DMS79 (cell line): ENCODE measurements around the gene C22orf39.
"Not testable (repeated sequence)": the region's sequence is repeated elsewhere in the genome, so short reads cannot be mapped to it uniquely, and the experiment has no call there.

Experiments used
- DNase-seq: peaks from one replicate; lab custom pipeline; 2025; lab: John Stamatoyannopoulos, UW

The C22orf39 gene

DNA sequence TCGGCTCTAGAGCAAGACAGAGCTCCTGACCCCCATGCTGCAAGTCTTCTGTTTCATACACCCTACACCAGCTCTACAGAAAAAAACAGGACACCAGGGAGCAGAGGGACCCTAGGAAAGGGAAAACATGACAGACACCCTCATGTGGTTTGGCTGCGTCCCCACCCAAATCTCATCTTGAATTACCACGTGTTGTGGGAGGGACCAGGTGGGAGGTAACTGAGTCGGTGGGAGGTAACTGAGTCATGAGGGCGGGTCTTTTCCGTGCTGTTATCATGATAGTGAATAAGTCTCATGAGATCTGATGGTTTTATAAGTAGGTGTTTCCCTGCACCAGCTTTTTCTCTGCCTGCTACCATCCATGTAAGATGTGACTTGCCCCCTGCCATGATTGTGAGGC lies 6.6 kb upstream of the C22orf39 start:
- DNase-seq, result no peak

DNA sequence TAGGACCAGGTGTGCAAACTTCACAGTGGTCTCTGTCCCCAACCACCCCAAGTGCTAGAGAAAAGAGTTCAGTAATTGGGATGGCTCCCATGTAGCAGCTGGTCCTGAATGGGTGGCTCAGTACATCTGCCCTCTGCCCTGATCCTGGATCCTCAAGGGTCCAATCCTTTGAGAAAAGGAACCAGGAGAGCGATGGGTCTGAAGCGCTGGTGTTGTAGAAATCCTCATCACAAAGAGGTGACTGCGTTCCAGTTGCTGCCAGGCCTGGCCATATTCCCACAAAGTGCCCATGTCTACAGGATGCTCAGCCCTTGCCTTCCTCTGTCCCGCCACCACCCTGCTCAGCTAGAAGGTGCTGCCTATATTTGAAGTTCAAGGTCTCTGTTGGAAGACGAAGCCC lies 6.2 kb upstream of the C22orf39 start:
- DNase-seq, result no peak

DNA sequence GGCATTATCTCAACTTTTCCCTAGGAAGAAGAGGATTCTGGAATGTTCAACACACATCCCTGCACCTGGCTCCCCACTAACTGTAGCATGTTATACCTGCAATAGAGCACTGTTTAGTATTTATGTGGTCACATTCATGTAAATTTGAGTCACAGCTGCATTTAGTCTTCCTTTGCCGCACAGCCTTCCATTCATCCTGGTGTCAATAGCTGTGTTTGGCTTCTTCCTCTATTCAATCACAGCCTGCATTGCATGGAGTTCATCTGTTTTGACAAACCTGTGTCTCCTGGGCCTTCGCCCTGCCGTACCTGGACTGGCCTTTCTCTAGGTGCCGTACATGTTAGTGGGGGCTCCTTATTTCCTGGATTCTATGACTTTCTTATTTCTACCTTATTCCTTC lies 4.1 kb upstream of the C22orf39 start:
- no peak for DNase-seq

DNA sequence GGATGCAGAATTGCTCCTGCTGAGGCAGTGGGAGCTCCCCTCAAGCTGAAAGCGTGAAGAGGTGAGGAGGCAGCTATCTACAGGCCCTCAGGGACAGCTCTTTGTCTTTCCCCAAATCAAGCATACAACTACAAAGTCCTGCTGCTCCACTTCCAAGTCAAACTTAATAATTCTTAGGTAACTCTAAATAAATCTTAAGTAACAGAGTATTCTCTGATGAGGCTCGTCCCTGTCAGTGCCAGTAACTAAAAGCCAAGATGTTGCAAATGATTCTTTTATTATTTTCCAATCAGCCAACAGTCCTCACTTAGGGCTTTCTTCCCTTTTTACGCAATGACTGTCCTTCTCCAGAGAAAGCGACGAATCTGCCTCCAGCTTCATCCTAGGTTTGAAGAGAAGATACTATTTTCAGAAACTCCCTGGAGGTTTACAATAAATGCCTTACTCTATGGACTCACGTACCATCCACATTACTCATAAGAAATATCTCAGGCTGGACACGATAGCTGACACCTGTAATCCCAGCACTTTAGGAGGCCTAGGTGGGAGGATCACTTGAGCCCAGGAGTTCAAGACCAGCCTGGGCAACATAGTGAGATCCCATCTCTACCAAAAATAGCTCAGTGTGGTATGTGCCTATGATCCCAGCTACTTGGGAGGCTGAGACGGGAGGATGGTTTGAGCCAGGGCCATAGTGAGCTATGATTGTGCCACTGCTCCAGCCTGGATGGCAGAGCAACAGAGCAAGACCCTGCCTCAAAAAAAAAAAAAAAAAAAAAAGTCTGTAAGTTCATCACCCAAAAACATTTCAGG lies 3.1 kb upstream of the C22orf39 start:
- DNase-seq, result no peak

DNA sequence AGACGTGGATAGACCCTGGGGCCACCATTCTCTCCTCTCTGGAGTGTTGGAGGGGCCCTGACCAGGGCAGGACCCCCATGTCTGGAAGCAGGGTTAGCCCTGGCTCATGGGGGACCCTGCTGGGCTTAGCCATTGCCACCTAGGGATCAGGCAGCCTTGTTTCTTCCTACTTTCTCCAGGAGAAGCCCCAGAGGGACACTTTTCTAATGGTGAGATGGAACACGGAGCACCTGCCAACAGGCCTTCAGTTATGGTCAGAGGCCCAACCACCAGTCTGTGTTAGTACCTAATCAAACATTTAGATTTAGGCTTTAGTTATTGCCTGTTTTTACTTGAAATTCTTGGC lies 1.9 kb upstream of the C22orf39 start:
- no peak for DNase-seq

DNA sequence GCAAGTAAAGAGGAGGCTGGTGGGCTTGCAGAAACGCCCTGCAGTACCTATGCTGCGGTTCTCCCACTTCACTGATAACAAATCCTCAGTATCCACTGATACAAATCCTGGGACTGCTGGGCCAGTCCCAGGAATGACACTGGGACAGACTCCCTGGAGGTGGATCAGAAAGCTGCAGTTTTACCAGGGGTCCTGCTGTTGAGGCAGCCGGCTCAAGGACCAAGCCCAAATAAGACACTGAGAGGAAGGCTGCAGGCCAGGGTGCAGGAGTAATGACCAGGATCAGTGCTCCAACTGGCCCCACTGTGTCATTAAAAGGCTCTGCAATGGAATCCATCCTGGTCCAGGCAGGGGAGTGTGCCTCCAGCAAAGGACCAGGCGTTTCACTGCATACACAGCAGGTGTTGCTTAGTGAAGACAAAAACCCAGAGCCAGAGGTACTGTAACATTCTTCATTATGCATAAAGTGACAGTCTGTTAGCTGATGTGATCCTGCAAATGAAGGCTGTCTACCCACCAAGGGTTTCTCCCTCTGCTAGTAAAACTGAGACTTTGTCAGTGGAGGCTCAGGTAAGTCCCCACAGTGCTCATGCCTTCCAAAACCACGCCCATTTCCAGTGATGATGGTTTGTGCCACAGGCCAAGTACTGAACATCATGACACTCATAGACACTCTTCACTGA lies 1.4 kb upstream of the C22orf39 start:
- DNase-seq, result no peak

DNA sequence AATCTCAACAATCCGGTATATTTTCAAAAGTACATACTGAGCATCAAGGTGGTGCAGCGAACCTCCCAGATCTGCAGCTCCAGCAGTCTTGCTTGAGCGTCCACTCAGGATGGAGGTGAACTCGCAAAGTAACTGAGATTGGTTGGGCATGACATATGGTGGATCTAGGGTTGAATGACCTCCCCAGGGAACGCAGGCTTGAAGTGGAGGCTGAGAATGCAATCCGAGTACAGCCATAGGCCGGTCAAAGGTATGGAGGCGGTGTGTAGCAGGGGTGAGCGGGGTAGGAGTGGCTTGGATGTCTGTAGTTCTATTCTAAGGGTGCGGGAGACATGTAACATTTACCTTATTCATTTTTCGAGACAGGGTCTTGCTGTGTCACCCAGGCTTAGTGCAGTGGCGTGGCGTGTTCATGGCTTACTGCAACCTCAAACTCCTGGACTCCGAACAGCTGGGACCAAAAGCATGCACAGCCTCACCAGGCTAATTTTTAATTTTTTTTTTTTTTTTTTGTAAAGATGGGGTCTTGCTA lies 631 bp upstream of the C22orf39 start:
- DNase-seq, result peak; percentile 65

DNA sequence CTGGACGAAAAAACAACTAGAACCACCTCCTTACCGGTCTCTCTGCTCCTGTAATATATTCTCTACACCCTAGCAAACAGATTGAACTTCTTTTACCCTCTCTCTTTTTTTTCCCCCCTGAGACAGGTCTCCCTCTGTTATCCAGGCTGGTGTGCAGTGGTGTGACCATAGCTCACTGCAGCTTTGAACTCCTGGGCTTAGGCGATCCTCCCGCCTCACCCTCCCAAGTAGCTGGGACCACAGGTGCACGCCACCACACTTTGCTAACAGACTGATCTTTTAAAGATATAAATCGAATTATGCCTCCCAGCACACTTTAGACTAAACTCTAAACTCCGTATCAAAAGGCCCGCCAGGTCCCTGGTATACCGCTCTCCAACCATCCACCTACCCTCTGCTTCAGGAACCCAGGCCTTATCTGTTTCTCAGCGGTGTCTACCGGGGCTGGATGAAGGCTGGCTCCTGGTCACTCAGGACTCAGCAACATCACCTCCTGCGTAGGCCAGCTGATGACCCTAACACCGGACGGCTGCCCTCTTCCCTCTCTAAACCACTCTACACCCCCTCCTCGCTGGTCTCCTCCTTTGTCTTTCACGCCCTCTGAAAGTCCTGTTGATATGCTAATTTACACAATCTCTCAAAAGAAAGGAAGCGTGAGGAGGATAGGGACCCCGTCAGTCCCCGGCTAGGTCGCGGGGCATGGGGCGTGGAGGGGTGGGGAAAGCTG lies 745 bp downstream of the C22orf39 start:
- no peak for DNase-seq

DNA sequence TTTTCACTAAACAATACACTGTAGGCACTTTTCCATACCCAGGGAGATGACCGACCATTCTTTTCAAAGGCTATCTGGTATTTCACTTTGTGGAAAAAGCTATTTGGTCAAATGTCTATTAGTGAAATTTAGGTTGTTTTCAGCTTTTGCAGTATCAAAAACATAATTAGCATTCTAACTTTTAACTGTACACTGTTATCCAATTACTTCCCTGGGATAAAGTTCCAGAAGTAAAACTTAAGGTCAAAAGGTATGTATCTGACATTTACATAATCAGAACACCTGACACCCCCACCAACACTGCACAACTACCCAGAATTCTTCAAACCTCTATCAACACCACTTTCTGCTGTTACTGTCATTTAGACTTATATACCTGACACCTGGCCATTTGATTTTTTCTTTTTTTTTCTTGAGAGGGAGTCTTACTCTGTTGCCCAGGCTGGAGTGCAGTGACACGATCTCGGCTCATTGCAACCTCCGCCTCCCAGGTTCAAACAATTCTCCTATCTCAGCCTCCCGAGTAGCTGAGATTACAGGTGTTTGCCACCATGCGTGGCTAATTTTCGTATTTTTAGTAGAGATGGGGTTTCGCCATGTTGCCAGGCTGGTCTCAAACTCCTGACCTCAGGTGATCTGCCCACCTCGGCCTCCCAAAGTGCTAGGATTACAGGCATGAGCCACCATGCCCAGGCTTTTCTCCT lies 2.1 kb downstream of the C22orf39 start:
- not testable (repeated sequence) for DNase-seq

DNA sequence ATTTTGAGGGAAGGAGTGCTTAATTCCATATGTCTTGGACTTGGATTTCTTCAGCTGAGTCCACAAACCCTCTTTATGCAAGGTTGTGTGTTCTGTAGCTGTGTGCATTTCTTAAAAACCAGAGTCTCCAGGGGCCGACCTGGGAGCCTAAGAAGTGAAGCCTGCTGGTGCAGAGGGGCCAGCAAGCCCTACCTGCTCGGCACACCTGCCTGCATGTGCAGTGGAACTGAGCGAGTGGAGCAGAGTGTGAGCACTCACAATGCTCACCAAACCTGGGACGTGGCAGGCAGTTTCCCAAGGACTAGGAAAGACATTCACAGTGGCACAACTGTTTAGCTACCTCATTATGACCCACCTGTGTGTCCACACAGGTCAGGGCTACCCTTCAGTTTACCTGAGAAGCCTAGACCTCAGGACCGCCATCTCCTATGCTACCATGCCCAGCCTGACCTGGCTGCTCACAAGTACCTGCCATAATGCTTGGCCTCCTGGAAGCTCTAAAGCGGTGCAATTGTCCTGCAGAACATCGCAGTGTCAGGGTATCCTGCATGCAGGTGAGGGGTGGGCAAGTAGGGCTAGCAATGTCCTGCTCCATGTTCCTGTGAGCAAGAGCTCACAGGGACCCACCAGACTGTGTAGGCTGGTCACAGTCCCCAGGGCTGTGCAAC lies 3.8 kb downstream of the C22orf39 start:
- no peak for DNase-seq

DNA sequence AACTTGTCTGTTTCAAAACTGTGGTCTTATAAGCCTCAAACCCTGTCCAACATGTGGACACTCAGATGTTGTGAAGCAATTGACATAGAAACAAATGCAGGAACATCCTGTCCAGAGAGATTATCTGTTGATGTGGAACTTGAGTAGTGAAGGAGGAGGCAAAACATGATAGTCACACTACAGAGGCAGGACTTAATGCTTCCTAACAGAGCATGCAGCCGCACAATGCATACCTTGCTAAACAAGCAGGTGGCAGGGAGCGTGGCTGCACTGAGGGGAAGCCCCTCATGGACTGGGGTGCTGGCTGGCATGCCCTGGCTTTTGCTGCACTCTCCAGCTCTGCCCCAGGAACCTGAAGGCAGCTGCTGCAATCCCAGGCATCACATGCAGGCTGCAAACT lies 5.3 kb downstream of the C22orf39 start:
- no peak for DNase-seq

DNA sequence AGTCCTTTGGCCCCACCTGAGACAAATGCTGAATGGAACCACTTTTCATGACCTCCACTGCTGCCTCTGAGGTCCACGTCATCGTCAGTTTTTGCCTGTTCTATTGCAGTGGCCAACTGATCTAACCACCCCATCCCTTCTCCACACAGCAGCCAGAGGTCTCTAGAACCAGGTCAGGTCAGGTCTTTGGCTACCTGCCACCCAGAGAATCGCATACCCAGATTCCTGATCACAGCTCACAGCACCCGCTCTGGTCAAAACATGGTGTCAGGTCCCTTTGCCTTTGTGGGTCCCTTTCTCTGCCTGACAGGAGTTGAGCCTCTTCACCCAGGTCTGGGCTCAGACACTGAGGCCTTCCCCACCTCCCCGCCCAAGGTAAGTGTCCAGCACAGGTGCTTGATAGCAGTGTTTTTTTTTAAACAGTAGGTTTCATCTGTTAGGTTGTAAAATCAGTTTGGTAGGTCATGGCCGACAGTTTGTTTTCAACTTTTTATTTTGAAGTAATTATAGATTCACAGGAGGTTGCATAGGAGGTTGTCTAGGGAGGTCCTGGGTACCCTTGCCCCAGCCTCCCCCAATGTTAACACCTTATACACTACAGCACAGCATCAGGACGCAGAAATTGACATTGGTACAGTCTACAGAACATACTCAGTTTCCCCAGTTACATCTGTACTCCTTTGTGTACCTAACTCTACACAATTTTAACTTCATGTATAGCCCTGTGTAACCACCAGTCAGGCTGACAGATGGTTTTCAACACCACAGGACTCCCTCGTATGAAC lies 6.9 kb downstream of the C22orf39 start:
- DNase-seq, result no peak

DNA sequence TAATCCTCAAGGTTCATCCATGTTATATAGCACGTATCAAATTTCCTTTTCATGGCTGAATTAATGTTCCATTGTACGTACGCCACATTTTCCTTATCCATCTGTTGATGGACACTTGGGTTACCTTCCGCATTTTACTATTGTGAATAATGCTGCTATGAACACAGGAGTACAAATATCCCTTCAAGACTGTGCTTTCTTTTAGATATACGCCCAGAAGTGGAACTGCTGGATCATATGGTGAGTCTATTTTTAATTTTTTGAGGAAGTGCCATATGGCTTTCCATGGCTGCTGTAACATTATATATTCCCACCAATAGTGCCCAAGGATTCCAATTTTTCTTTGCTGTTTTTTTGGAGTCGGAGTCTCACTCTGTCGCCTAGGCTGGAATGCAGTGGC lies 9.2 kb downstream of the C22orf39 start:
- no peak for DNase-seq

DNA sequence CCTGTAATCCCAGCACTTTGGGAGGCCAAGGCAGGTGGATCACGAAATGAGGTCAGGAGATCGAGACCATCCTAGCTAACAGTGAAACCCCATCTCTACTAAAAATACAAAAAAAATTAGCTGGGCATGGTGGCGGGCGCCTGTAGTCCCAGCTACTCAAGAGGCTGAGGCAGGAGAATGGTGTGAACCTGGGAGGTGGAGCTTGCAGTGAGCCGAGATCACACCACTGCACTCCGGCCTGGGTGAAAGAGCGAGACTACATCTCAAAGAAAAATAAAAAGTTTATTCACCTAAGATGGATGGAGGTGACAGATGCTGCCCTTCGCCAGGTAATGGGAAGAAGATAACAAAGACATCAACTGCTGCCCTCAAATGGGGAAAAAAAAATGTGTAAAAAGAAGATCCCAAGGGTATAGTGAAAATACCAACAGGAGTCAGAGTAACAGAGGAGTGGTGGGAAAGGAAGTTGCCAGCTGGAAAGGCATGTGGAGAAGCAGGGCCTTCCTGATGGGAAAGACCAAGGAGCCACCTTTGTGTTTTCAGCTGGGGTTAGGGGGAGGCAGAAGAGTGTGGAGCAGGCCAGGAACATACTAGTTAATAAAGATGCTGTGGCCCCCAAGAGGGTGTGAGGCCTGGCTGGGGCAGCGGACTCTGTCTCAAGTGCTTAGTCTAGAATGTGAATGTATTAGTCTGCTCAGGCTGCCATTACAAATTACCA lies 10.9 kb downstream of the C22orf39 start:
- not testable (repeated sequence) for DNase-seq

DNA sequence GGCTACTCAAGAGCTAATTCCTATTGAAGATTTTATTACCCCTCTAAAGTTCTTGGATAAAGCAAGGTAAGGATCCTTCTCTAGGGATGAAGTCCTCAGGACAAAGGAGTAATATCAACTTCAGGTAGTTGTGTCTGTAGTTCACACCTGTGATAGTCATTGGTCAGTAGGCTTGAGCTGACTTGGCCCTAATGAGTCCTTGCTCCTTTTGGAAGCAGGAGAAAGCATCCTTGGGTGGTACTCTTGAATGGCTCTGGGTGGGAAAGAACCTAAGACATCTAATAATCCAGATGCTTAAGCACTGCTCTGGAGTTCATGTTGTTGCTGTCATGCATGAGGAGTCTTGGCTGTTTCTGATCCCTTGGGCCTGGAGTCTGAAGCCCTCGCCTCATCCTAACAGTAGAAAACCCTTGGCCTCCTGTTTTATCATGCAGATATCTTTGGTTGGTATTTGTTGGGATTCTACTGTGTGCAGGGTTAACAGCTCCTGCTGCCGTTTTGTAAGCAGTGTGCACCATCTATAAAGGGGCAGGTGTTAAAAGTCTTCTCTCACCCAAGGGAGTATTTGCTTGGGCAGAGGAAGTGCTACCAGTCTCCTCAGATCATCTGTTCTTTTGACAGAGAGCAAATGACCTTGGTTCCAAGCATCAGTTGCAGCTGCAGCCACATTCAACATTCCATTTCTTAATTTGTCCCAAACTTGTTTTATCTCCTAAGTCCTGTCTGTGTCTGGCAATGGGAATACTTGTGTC lies 12.5 kb downstream of the C22orf39 start:
- no peak for DNase-seq

DNA sequence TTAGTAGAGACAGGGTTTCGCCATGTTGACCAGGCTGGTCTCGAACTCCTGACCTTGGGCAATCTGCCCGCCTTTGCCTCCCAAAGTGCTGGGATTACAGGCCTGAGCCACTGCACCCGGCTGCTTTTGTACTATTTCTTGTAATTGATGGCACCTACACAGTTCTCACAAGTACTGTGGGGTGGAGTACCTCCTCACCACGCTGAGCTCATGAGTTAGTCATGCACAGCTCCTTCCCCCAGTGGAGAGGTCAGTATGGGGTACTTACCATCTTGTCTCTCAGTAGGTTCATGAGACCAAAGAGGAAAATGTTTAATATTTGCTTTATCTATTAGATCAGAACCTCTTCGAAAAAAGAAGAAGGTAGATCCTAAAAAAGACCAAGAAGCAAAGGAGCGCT lies 13.1 kb downstream of the C22orf39 start:
- DNase-seq, result no peak

DNA sequence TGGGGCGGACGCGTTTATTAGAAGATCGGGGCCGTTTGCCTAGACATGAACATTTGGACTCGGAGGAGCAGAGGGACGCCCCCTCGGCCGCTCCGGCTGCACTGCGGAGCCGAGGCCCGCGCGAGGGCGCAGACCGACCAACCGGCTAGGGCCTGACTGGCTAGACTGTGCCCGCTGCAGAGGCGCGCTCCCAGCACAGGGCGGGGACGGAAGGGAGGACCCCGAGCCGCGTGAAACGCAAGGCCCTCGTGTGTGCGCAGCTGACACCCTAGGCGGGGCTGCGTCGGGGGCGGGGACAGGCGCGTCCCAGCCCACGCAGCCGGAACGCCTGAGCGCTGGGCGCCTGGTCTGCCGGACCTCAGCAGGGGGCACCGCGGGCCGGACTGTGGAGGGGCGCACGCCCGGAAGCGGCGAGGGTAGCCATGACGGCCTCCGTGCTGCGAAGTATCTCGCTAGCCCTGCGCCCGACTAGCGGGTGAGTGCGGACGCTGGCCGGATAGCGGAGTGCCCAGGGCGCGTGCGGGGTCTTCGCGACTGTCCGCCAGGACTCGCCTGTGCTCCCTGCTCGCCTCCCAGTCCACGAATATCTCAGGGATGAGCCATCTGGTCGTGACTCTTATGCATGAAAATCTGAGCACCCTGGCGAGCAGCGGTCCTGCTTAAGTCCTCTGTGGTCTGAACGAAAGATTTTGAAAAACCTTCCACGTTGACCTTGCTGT lies 15.2 kb downstream of the C22orf39 start, which contains the start of gene MRPL40:
Gene MRPL40 (plus strand): TSS at position 413 of the 719 bp plus-strand sequence. CDS start 10 bp downstream, at position 423.
- DNase-seq, result peak; percentile 32

DNA sequence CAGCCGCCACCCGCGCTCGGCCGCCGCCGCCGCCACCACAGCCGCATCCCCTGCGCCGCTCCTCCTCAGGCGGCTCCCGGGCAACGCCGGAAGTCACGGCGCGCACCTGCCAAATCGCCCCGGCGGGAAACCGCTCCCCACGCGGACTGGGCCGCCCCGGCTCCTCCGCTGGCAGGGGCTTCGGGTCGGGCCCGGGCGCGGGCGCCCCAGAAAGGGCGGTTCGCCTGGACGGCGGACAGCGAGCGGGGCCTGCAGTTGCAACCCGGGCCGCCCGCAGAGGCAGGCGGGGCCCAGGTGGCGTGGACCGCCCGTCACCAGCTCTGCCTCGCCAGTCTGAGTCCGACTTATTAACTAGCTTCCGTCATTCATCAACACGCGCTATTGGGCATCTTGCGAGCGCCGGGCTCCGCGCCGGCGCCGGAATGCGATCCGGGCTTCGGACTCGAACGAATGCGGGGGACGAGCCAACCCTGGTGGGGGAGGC lies 15.8 kb downstream of the C22orf39 start, which contains the start of gene HIRA:
Gene HIRA (minus strand): TSS at position 85 of the 484 bp plus-strand sequence. CDS start 257 bp downstream, outside the sequence.
- DNase-seq, result no peak
